ENCODE data around the gene VPS11.

VPS11 gene

DNA sequence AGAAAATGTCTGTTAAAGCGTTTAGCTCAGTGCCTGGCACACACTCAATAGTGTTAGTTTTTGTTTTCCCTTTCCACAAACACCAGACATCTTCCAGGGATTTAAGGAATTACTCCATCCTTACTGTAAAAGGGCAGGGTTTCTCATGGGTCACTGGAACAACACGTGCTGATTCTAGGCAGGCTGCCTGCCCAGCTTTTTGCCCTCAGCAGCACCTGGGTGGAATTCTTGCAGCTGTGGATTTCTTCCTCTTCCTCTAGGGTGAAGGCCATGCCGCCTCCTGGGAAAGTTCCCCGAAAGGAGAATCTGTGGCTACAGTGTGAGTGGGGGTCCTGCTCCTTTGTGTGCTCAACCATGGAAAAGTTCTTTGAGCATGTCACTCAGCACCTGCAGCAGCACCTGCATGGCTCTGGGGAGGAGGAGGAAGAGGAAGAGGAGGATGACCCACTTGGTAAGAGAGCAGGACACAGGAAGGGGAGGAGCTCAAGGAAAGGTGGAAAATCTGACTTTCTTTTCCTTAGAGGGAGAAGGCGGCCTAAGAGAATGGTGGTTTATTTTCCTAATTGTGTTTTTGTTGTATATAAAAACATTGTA, 59.2 kb downstream of the VPS11 start:
- DNase-seq: no peak

- no peak for DNase-seq
Measured at GRCh38 chr11:119130662-119131061, 63.0 kb downstream of the VPS11 start.
